Subcutaneous adipose tissue (tissue), 4 donors: Measurements from ENCODE around the gene PAQR5. TPM values are rescaled to one million over a fixed set of nuclear protein-coding genes. Genes with fewer than 3 reads are reported as not detected.

ENCODE experiments used
- total RNA-seq, 4 donors: library from RNA; depleted of rRNA; stranded (reverse); fragments of >200 nt; gene quantifications; one replicate each; pipeline ENCODE4 v1.1.0, GENCODE V29; 2016
- TF ChIP-seq, protein P1 (sequence below): fragments of 450-650 bp; IDR thresholded peaks from one replicate; pipeline ENCODE4 v1.5.1; 2016; ENCODE audit warnings: low read depth, mild to moderate bottlenecking, control low read depth, antibody characterized with exemption, moderate library complexity

Gene PAQR5
- total RNA-seq, 4 donors from 2014 or later: 0.38 to 23.5 (median 2.2) TPM

DNA sequence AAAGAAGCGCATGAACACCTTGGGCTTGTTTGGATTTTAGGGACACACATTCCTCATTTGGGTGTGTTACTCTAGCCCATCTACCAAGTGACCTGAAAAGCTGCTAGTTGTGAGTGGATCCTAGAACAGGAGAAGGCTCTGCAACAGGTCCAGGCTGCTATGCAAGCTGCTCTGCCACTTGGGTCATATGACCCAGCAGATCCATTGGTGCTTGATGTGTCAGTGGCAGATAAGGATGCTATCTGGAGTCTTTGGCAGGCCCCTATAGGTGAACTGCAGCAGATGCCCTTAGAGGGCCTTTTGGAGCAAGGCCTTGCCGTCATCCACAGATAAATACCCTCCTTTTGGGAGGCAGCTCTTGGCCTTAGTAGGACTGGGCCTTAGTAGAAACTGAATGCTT is 53.2 kb downstream of the PAQR5 start:
- TF ChIP-seq, protein P1, sequence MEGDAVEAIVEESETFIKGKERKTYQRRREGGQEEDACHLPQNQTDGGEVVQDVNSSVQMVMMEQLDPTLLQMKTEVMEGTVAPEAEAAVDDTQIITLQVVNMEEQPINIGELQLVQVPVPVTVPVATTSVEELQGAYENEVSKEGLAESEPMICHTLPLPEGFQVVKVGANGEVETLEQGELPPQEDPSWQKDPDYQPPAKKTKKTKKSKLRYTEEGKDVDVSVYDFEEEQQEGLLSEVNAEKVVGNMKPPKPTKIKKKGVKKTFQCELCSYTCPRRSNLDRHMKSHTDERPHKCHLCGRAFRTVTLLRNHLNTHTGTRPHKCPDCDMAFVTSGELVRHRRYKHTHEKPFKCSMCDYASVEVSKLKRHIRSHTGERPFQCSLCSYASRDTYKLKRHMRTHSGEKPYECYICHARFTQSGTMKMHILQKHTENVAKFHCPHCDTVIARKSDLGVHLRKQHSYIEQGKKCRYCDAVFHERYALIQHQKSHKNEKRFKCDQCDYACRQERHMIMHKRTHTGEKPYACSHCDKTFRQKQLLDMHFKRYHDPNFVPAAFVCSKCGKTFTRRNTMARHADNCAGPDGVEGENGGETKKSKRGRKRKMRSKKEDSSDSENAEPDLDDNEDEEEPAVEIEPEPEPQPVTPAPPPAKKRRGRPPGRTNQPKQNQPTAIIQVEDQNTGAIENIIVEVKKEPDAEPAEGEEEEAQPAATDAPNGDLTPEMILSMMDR: no peak

DNA sequence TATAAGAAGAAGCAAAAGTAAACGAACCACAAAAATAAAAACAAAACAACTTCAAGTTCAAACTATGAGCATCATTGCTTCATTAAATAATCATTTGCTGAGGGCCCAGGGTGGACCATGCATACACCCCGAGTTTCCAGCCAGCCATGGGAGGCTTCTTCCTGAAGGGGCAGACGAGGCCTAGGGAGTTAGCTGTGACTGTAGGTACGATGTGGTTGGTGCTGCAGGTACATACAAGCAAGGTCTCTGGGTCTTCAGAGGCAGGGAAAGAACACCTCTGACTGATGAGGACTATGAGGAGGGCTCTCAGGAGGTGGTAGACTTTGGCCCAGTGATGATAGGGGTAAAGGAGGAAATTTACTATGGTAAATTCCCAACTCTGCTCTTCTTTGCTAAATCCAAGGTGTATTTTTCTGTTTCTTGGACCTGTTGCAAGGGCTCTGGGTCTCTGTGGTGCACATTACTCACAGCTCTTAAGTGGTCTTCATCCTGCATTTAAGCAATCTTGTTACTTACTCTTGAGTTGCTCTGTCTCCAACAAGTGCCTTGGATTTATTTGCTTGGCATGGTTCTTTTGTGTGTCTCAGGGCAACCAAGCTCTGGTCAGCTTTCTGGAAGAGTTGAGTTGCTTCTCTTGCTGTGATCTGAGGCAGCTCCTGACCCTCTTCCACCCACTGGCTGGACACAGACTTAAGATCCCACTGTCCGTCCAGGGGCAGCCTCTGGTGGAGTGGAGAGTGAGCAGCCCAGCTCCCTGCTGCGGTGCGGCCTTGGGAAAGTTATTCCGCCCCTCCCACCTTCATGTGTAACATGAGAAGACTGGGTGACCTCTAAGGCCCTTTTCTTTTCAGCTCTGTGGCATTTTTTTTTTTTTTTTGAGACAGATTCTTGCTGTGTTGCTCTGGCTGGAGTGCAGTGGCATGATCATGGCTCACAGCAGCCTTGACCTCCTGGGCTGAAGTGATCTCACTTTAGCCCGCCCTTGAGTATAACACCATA is 59.4 kb downstream of the PAQR5 start:
- TF ChIP-seq, protein P1: no peak

DNA sequence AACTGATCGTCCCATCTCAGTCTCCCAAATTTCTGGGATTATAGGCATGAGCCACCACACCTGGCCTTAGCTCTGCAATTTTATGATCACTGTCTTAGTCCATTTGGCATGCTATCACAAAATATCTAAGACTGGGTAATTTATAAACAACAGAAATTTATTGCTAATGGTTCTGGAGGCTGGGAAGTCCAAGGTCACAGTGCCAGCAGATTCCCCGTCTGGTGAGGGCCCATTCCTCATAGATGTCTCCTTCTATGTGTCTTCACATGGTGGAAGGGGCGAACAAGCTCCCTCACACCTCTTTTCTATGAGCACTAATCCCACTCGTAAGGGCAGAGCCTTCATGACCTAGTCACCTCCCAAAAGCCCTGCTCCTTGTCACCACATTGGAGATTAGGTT is 60.1 kb downstream of the PAQR5 start:
- TF ChIP-seq, protein P1: no peak

DNA sequence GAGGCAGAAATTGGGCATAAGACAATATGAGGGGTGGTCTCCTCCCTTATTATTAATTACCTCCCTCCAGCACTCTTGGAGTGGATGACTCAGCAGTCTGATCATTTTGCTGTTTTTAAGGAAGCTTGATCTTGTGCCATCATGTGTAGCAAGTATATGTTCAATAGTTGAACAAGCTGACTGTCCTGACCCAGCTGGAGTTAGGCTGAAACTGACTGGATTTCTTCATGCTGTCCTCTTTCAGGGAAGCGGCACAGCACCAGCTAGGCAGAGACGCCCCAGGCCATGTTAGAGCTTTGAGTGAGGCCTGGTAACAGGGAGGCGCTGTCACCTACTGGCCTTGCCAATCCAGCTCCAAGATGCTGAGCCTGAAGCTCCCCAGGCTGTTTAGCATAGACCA is 61.0 kb downstream of the PAQR5 start:
- TF ChIP-seq, protein P1: no peak

DNA sequence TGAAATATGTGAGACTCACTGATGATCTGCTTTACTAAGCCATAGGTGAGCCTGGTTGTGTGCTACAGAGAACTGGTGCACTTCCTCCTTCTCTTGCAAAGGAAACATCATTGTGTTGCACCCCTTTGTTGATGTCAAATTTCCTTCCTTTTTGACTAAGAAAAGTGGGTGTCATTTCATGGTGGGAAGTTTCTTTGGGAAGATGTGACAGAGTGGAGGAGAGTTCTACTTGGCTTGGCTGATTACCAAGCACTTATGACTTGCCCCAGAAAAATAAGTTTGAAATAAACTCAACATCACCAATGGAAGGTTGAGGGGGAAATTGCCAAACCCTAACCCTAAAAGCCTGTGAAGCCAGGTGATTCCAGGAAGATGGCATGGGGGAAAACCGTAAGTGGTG is 61.9 kb downstream of the PAQR5 start:
- TF ChIP-seq, protein P1: no peak

DNA sequence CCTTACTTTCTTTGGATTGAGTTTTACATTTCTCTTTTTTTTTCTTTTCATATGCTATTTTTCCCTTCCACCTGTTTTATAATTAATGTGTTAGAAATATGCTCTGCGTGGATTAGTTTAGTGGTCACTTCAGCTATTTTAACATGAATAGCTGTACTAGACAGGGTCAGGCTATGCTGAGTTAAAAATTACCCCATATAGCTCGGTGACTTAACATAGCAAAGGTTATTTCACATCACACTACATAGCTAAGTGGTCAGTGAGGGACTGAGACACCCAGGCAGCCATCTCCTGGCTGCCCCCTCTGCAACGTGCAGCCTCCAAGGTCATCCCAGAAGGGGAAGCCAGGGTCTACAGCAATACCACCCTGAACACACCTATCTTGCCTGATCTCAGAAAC is 68.5 kb downstream of the PAQR5 start:
- TF ChIP-seq, protein P1: no peak

DNA sequence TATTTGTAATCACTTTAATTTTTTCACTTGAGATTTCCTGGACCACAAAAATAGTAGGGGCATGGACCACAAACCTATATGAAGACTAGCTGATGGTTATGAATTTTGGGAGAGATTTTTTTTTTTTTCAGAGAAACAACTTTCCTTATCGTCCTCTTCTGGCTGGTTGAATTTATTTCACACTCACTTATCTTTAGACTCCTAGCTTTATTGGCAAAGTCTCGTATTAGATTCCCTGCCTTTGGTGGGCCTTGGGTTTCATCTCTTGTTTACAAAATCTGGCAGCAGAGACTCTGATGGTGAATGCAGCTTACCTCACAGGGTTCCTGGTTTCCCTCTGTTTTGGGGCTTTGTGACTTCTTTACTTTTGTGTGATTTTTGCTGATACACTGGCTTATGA is 70.9 kb downstream of the PAQR5 start:
- TF ChIP-seq, protein P1: no peak
